Measurements from ENCODE around the gene MGAT3. TPM values are rescaled to one million over a fixed set of nuclear protein-coding genes. Genes with fewer than 3 reads are reported as not detected.

The MGAT3 gene
- total and polyA plus RNA-seq, 2 of the 8 experiments (the other 6 are each of a cell fraction or from before 2014, with no cell fraction given) = 4.3 to 9.2 TPM

GRCh38 chr22:39462443-39463221 is 5.8 kb downstream of the MGAT3 start:
- Histone ChIP-seq H3K4me2 (ENCODE audit: insufficient read depth in 1 of 2, low read depth in 2 of 2, low read length in 2 of 2) (no peak overlapping the region), H4K20me1 (replicated peaks in 1 of 2; ENCODE audit: control insufficient read depth in 1 of 2, insufficient read depth in 2 of 2, low read length in 2 of 2) (peaks cover 0 to 10% of the 10 kb centered on the region in 2 experiments), H2AFZ (ENCODE audit: low read length) (no peak overlapping the region), H3K4me3 (ENCODE audit: extremely low read depth in 1 of 4, insufficient read depth in 2 of 4, low read depth in 3 of 4, low read length in 4 of 4) (no peak overlapping the region), H4K91ac (replicated peaks; ENCODE audit: insufficient read length, low read length) (no peak overlapping the region), H4K8ac (ENCODE audit: extremely low read depth, insufficient read depth, low read length) (no peak overlapping the region), H3K36me3 (ENCODE audit: control insufficient read depth in 2 of 4, insufficient read depth in 4 of 4, low read length in 3 of 4) (no peaks in the 10 kb centered on the region), H3K4me1 (replicated peaks in 1 of 4; ENCODE audit: control insufficient read depth in 3 of 4, insufficient read depth in 4 of 4, low read length in 3 of 4) (peaks cover 0 to 5% (median 0%) of the 10 kb centered on the region in 4 experiments; a peak in 3 of 7 replicates), H2AK5ac (ENCODE audit: low read depth, low read length) (no peak overlapping the region), H3K9me3 (ENCODE audit: insufficient read depth in 2 of 2, low read depth in 1 of 2, low read length in 1 of 2) (no peaks in the 10 kb centered on the region), H3K4ac (replicated peaks; ENCODE audit: insufficient read length, low read depth, low read length) (no peak overlapping the region), H3K23me2 (ENCODE audit: low read depth, low read length) (peaks cover 6% of the 10 kb centered on the region; the same call in 1 of the 2 replicates), H3K79me1 (ENCODE audit: low read depth, low read length) (no peaks in the 10 kb centered on the region; the same call in 1 of the 2 replicates), H3K23ac (ENCODE audit: insufficient read length) (no peak overlapping the region), H2BK20ac (ENCODE audit: low read length) (no peak overlapping the region), H3K79me2 (ENCODE audit: control insufficient read depth in 1 of 2, insufficient read depth in 2 of 2, low read length in 2 of 2) (no peaks in the 10 kb centered on the region), H3K27ac (ENCODE audit: low read depth, low read length) (no peak overlapping the region), H2BK15ac (ENCODE audit: low read length) (no peak overlapping the region), H2BK12ac (ENCODE audit: low read depth, low read length) (no peak overlapping the region), H3K56ac (replicated peaks; ENCODE audit: insufficient read length, low read depth, low read length) (no peak overlapping the region), H2BK120ac (replicated peaks; ENCODE audit: low read depth, low read length) (no peak overlapping the region), H2BK5ac (ENCODE audit: low read depth, low read length) (no peak overlapping the region), H3K9ac (replicated peaks in 1 of 4; ENCODE audit: extremely low read depth in 1 of 4, low read depth in 3 of 4, low read length in 3 of 4) (no peak overlapping the region), H3K18ac (ENCODE audit: extremely low read depth, low read length) (no peak overlapping the region; the same call in 1 of the 2 replicates), H4K5ac (ENCODE audit: insufficient read length, low read depth, low read length) (no peak overlapping the region), H3K27me3 (replicated peaks in 1 of 4; ENCODE audit: control insufficient read depth in 3 of 4, extremely low read depth in 1 of 4, insufficient read depth in 3 of 4, low read length in 3 of 4) (peaks cover 1 to 10% (median 7%) of the 10 kb centered on the region in 4 experiments; a peak in 6 of 7 replicates), H3K14ac (ENCODE audit: insufficient read length) (no peak overlapping the region)
- ChIA-PET CTCF (ENCODE audit: partially characterized antibody) (interaction anchor here (0.8 to 2.8 kb wide), 14 partner anchors 8 to 220 kb away, joined by 3 to 22 read pairs (median 6); no protein-coding TSS in a partner anchor), POLR2A (ENCODE audit: partially characterized antibody) (interaction anchor here (0.6 to 1.6 kb wide), 4 partner anchors 10 to 61 kb away, joined by 3 to 7 read pairs (median 3); no protein-coding TSS in a partner anchor)
- DNase-seq (ENCODE audit: low read depth in 1 of 2, low spot score in 2 of 2) (no peak), FAIRE-seq (no peak)
- 61% methylated on average over 13 of the region's 13 CpGs; no CpG with 5 or more reads in 1 of the 2 experiments for WGBS, 2 experiments (ENCODE audit: extremely low coverage in 1 of 2, insufficient coverage in 1 of 2, insufficient read length in 1 of 2, insufficient replicate concordance in 2 of 2, low coverage in 1 of 2, low lambda C conversion rate in 2 of 2, missing lambda C conversion rate in 1 of 2)
- TF ChIP-seq FOSL1 (IDR thresholded peaks at IDR 0.05; ENCODE audit: insufficient read depth, low read depth, low read length) (no peak), CBX8 (IDR thresholded peaks at IDR 0.05; ENCODE audit: borderline replicate concordance, low read depth, low read length) (no peak), ZNF274 (IDR thresholded peaks at IDR 0.05; ENCODE audit: borderline replicate concordance, extremely low read depth, low read length) (no peak), SAP30 (IDR thresholded peaks at IDR 0.05; ENCODE audit: insufficient read depth, insufficient replicate concordance, low read length) (no peak), EGR1 (IDR thresholded peaks at IDR 0.05; ENCODE audit: borderline replicate concordance, low read depth, low read length) (no peak), BCL11A (IDR thresholded peaks at IDR 0.05; ENCODE audit: low read depth in 2 of 2, low read length in 2 of 2) (no peak), CTCF (IDR thresholded peaks at IDR 0.05; ENCODE audit: control extremely low read depth in 1 of 3, insufficient read depth in 1 of 3, low read depth in 1 of 3, low read length in 3 of 3) (peak; percentile 38 to 57 (median 52)), MAX (IDR thresholded peaks at IDR 0.05) (no peak), CEBPB (IDR thresholded peaks at IDR 0.05; ENCODE audit: low read depth, low read length) (no peak)

All from H1 (cell line).